SK-N-MC (cell line): ENCODE results near the gene RAD23B.

Experiments used
- DNase-seq: peaks from one replicate; pipeline ENCODE4 v3.0.0-alpha.2; 2011; ENCODE audit warnings: low read depth, low spot score
- H3K27ac ChIP-seq: fragments of 200-600 bp; sonication (generic); 2 replicates; pipeline ENCODE4 v1.5.1; 2016; ENCODE audit warnings: mixed run types
- H3K36me3 ChIP-seq: fragments of 200-600 bp; sonication (generic); 2 replicates; pipeline ENCODE4 v1.6.1; 2017; ENCODE audit warnings: antibody characterized with exemption, low read length, mixed read lengths; ENCODE audit not compliant: insufficient read depth
- H3K4me3 ChIP-seq: fragments of 200-600 bp; sonication (generic); 2 replicates; pipeline ENCODE4 v1.5.1; 2016
- H3K9ac ChIP-seq: fragments of 200-600 bp; sonication (generic); 2 replicates; pipeline ENCODE4 v1.8.0; 2017; ENCODE audit warnings: mixed run types, mixed read lengths; ENCODE audit not compliant: insufficient read length
- H3K9me3 ChIP-seq: fragments of 200-600 bp; sonication (generic); 2 replicates; pipeline ENCODE4 v1.6.1; 2017; ENCODE audit warnings: low read depth, mild to moderate bottlenecking, antibody characterized with exemption, low read length, moderate library complexity, mixed read lengths
- EZH2 ChIP-seq: fragments of 200-600 bp; sonication (generic); IDR thresholded peaks from one replicate; pipeline ENCODE4 v1.6.1; 2017; ENCODE audit warnings: antibody characterized with exemption
- FOXP2 ChIP-seq: optimal IDR thresholded peaks from 2 replicates; pipeline ENCODE3; 2011; ENCODE audit warnings: mild to moderate bottlenecking, moderate library complexity; ENCODE audit not compliant: insufficient read depth; ENCODE audit errors: extremely low read length, control extremely low read depth
- POLR2AphosphoS5 ChIP-seq: IDR thresholded peaks from 2 replicates; pipeline ENCODE4 v1.6.1; 2012; ENCODE audit warnings: mild to moderate bottlenecking, low read depth, low read length, borderline replicate concordance

The RAD23B gene

GRCh38 chr9:107313555-107314096, 30.5 kb downstream of the RAD23B start:
- TF ChIP-seq POLR2AphosphoS5: no peak
- no peak for TF ChIP-seq FOXP2
- TF ChIP-seq EZH2: no peak
- Histone ChIP-seq H3K9me3 (no peaks in the 10 kb centered on the region), H3K9ac (no peak overlapping the region), H3K36me3 (peaks cover 94% of the 10 kb centered on the region), H3K27ac (no peak overlapping the region), H3K4me3 (no peak overlapping the region)
- no peak for DNase-seq

GRCh38 chr9:107314763-107315162, 31.7 kb downstream of the RAD23B start:
- H3K4me3 ChIP-seq: no peak overlapping the region
- no peaks in the 10 kb centered on the region for H3K9me3 ChIP-seq
- peaks cover 94% of the 10 kb centered on the region for H3K36me3 ChIP-seq
- no peak for TF ChIP-seq EZH2
- no peak for TF ChIP-seq POLR2AphosphoS5
- no peak for TF ChIP-seq FOXP2
- no peak overlapping the region for H3K27ac ChIP-seq
- no peak overlapping the region for H3K9ac ChIP-seq
- no peak for DNase-seq

GRCh38 chr9:107316795-107317661, 33.9 kb downstream of the RAD23B start:
- Histone ChIP-seq H3K9ac (no peak overlapping the region), H3K4me3 (no peak overlapping the region), H3K27ac (no peak overlapping the region; the same call in 1 of the 2 replicates), H3K36me3 (peaks cover 96% of the 10 kb centered on the region), H3K9me3 (no peaks in the 10 kb centered on the region)
- DNase-seq: no peak
- no peak for TF ChIP-seq EZH2
- TF ChIP-seq FOXP2: no peak
- no peak for TF ChIP-seq POLR2AphosphoS5

GRCh38 chr9:107322643-107323042, 39.6 kb downstream of the RAD23B start:
- Histone ChIP-seq H3K36me3 (peaks cover 96% of the 10 kb centered on the region), H3K4me3 (no peak overlapping the region), H3K9ac (no peak overlapping the region), H3K9me3 (peaks cover 6% of the 10 kb centered on the region; the same call in 1 of the 2 replicates), H3K27ac (no peak overlapping the region)
- TF ChIP-seq FOXP2: no peak
- no peak for TF ChIP-seq POLR2AphosphoS5
- no peak for TF ChIP-seq EZH2
- no peak for DNase-seq

- Histone ChIP-seq H3K36me3 (peaks cover 99% of the 10 kb centered on the region), H3K27ac (no peak overlapping the region), H3K9ac (no peak overlapping the region), H3K4me3 (no peak overlapping the region), H3K9me3 (peaks cover 6% of the 10 kb centered on the region; the same call in 1 of the 2 replicates)
- TF ChIP-seq FOXP2 (no peak), EZH2 (no peak), POLR2AphosphoS5 (no peak)
- DNase-seq: no peak
Measured at GRCh38 chr9:107323836-107324585, 40.9 kb downstream of the RAD23B start.

- Histone ChIP-seq H3K9me3 (peaks cover 6% of the 10 kb centered on the region; the same call in 1 of the 2 replicates), H3K27ac (no peak overlapping the region), H3K4me3 (no peak overlapping the region), H3K9ac (no peak overlapping the region), H3K36me3 (peaks cover 100% of the 10 kb centered on the region)
- no peak for DNase-seq
- TF ChIP-seq EZH2 (no peak), FOXP2 (no peak), POLR2AphosphoS5 (no peak)
Measured at GRCh38 chr9:107325842-107326241, 42.8 kb downstream of the RAD23B start.

GRCh38 chr9:107328510-107328909, 45.4 kb downstream of the RAD23B start:
- Histone ChIP-seq H3K9ac (no peak overlapping the region), H3K27ac (no peak overlapping the region), H3K4me3 (no peak overlapping the region), H3K36me3 (peaks cover 100% of the 10 kb centered on the region), H3K9me3 (peaks cover 6% of the 10 kb centered on the region; the same call in 1 of the 2 replicates)
- TF ChIP-seq FOXP2: no peak
- no peak for TF ChIP-seq POLR2AphosphoS5
- no peak for TF ChIP-seq EZH2
- DNase-seq: no peak

- no peak overlapping the region for H3K9ac ChIP-seq
- no peak overlapping the region for H3K4me3 ChIP-seq
- no peak for DNase-seq
- peak overlapping the region; percentile 54; the same call in 1 of the 2 replicates for H3K27ac ChIP-seq
- peaks cover 93% of the 10 kb centered on the region for H3K36me3 ChIP-seq
- H3K9me3 ChIP-seq: peaks cover 6% of the 10 kb centered on the region; the same call in 1 of the 2 replicates
- TF ChIP-seq EZH2: no peak
Measured at GRCh38 chr9:107330420-107330819, 47.3 kb downstream of the RAD23B start.

- no peak for TF ChIP-seq FOXP2
- no peak for TF ChIP-seq POLR2AphosphoS5
- TF ChIP-seq EZH2: no peak
- Histone ChIP-seq H3K27ac (no peak overlapping the region), H3K9me3 (no peaks in the 10 kb centered on the region), H3K9ac (no peak overlapping the region), H3K36me3 (peaks cover 74% of the 10 kb centered on the region), H3K4me3 (no peak overlapping the region)
- no peak for DNase-seq
Measured at GRCh38 chr9:107332883-107333282, 49.8 kb downstream of the RAD23B start.
